GM19240 (cell line): Measurements from ENCODE around the gene CREB3L1.

Experiments used
- DNase-seq: peaks from one replicate; pipeline ENCODE4 v3.0.0; 2011; ENCODE audit warnings: low spot score; ENCODE audit not compliant: insufficient read length

The CREB3L1 gene

GRCh38 chr11:46363031-46363407 lies 85.6 kb downstream of the CREB3L1 start:
- no peak for DNase-seq

GRCh38 chr11:46363455-46364005 lies 86.1 kb downstream of the CREB3L1 start:
- no peak for DNase-seq

- DNase-seq, result no peak
Measured at GRCh38 chr11:46364056-46364455, 86.6 kb downstream of the CREB3L1 start.

- DNase-seq, result no peak
Measured at GRCh38 chr11:46364791-46365190, 87.3 kb downstream of the CREB3L1 start.

GRCh38 chr11:46366260-46366659 lies 88.8 kb downstream of the CREB3L1 start:
- DNase-seq, result no peak

- no peak for DNase-seq
Measured at GRCh38 chr11:46366661-46367161, 89.2 kb downstream of the CREB3L1 start.

- DNase-seq, result no peak
Measured at GRCh38 chr11:46367244-46367915, 89.9 kb downstream of the CREB3L1 start.

- no peak for DNase-seq
Measured at GRCh38 chr11:46367916-46368267, 90.4 kb downstream of the CREB3L1 start.

- DNase-seq, result no peak
Measured at GRCh38 chr11:46369458-46370152, 92.1 kb downstream of the CREB3L1 start.

GRCh38 chr11:46370253-46370652 lies 92.8 kb downstream of the CREB3L1 start:
- DNase-seq, result no peak
